ENCODE measurements around the gene PLCL1. TPM values are rescaled to one million over a fixed set of nuclear protein-coding genes. Genes with fewer than 3 reads are reported as not detected.

The PLCL1 gene
- total and polyA plus RNA-seq, 5 donors, result 19.5 to 70.1 (median 45.0) TPM

DNA sequence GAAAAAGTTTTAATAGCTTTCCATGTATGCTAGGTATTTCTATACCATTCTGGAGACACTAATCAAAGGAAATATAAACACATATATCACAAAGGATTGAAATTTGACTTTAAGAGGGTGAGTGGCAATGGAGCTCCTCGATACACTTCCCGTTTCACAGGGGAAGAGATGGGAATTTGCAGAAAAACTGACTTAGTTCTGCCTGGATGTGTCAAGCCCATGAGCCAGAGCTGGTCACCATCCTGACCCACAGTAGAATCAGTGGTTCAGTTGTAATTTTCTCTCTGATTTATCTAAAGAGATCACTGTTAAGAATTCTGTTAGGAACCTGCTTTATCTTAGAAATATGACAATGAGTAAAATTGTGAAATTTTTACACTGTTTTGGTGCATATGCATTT is 34.2 kb downstream of the PLCL1 start:
- Histone ChIP-seq H3K9me3 (ENCODE audit: control insufficient read depth, low read length) (no peaks in the 10 kb centered on the region), H3K4me3 (ENCODE audit: low read length) (peak overlapping the region; percentile 40), H3K4me1 (ENCODE audit: control insufficient read depth, insufficient read depth, low read length) (peaks cover 3% of the 10 kb centered on the region), H3K27me3 (ENCODE audit: control insufficient read depth, insufficient read depth) (no peaks in the 10 kb centered on the region), H3K27ac (ENCODE audit: low read length) (no peak overlapping the region)
- intact Hi-C loops (cut with DNase I), result no loop called here
- 50% methylated on average over 2 of the region's 2 CpGs for WGBS
- DNase-seq, result peak in 2 of 3 donors; percentile 7 to 18
- ATAC-seq, result peak in 1 of 2 donors; percentile 43

DNA sequence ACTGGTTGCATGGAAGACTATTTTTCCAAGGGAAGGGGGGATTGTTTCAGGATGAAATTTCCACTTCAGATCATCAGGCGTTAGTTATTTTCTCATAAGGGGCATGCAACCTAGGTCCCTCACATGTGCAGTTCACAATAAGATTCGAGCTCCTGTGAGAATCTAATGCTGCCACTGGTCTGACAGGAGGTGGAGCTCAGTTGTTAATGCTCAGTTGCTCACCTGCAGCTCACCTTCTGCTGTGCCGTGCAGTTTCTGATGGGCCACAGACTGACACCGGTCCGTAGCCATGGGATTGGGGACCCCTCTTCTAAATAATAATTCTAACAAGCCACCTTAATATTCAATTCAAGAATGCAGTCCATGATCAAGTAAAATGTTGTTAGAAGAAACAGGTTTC is 34.9 kb downstream of the PLCL1 start:
- peaks cover 3% of the 10 kb centered on the region for H3K4me1 ChIP-seq (ENCODE audit: control insufficient read depth, insufficient read depth, low read length)
- intact Hi-C loops (cut with DNase I), result no loop called here
- no peak overlapping the region for H3K4me3 ChIP-seq (ENCODE audit: low read length)
- H3K27me3 ChIP-seq (ENCODE audit: control insufficient read depth, insufficient read depth), result no peaks in the 10 kb centered on the region
- DNase-seq, result no peak
- WGBS, result 87% methylated on average over 5 of the region's 5 CpGs
- ATAC-seq, result no peak
- no peaks in the 10 kb centered on the region for H3K9me3 ChIP-seq (ENCODE audit: control insufficient read depth, low read length)
- H3K27ac ChIP-seq (ENCODE audit: low read length), result no peak overlapping the region

DNA sequence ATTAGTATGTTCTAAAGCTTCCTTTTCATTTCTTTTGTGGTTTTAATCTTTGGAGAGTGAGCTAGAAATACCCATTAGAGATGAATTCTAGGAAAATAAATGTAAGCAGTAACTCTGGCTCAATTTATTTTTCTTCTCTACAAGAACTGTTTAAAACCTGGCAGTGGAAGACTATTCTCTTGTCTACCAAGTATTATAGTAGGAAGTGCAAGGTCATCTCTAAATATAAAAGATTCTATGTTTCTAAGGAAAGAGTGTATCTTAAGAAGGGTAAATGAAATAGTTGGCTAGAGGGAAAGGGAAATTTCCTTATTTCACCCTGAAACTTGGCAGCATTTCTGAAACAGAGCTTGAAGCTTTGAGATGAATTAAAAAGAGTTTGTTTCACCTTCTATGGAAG is 35.5 kb downstream of the PLCL1 start:
- Histone ChIP-seq H3K9me3 (ENCODE audit: control insufficient read depth, low read length) (no peaks in the 10 kb centered on the region), H3K27me3 (ENCODE audit: control insufficient read depth, insufficient read depth) (no peaks in the 10 kb centered on the region), H3K27ac (ENCODE audit: low read length) (no peak overlapping the region), H3K4me1 (ENCODE audit: control insufficient read depth, insufficient read depth, low read length) (peaks cover 3% of the 10 kb centered on the region), H3K4me3 (ENCODE audit: low read length) (no peak overlapping the region)
- intact Hi-C loops (cut with DNase I), result no loop called here
- ATAC-seq (no peak), DNase-seq (no peak)

GRCh38 chr2:197846128-197846527 is 41.7 kb downstream of the PLCL1 start:
- DNase-seq (no peak), ATAC-seq (no peak)
- Histone ChIP-seq H3K27me3 (ENCODE audit: control insufficient read depth, insufficient read depth) (no peaks in the 10 kb centered on the region), H3K4me3 (ENCODE audit: low read length) (no peak overlapping the region), H3K4me1 (ENCODE audit: control insufficient read depth, insufficient read depth, low read length) (no peaks in the 10 kb centered on the region), H3K27ac (ENCODE audit: low read length) (no peak overlapping the region), H3K9me3 (ENCODE audit: control insufficient read depth, low read length) (no peaks in the 10 kb centered on the region)
- intact Hi-C loops (cut with DNase I), result no loop called here
- WGBS, result 84% methylated on average over 2 of the region's 2 CpGs

DNA sequence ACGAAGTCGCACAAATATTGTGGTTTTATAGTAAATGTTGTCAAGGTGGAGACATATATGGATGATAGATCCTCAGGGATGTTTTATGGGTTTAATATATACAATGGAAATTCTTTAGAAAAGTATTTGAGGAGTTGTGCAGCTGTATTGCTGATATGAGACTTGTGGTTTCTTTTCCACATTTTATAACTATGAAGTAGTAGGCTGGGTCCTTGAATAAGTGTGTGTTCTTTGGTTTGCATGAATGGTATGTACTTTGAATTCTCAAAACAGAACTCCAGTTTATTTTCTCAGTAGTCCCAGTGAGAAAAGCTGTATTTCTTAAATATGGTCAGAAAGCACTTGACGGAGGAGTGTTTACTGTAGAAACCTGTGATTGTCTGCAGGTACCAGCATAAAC is 42.4 kb downstream of the PLCL1 start:
- intact Hi-C loops (cut with DNase I), result no loop called here
- no peaks in the 10 kb centered on the region for H3K9me3 ChIP-seq (ENCODE audit: control insufficient read depth, low read length)
- DNase-seq, result no peak
- H3K27me3 ChIP-seq (ENCODE audit: control insufficient read depth, insufficient read depth), result no peaks in the 10 kb centered on the region
- no peak overlapping the region for H3K4me3 ChIP-seq (ENCODE audit: low read length)
- WGBS, result 81% methylated on average over 3 of the region's 3 CpGs
- no peaks in the 10 kb centered on the region for H3K4me1 ChIP-seq (ENCODE audit: control insufficient read depth, insufficient read depth, low read length)
- ATAC-seq, result no peak
- no peak overlapping the region for H3K27ac ChIP-seq (ENCODE audit: low read length)

- no peak overlapping the region for H3K4me3 ChIP-seq (ENCODE audit: low read length)
- intact Hi-C loops (cut with DNase I), result no loop called here
- 72% methylated on average over 7 of the region's 7 CpGs for WGBS
- DNase-seq (no peak), ATAC-seq (peak; percentile 81 to 83)
- no peaks in the 10 kb centered on the region for H3K27me3 ChIP-seq (ENCODE audit: control insufficient read depth, insufficient read depth)
- H3K4me1 ChIP-seq (ENCODE audit: control insufficient read depth, insufficient read depth, low read length), result peaks cover 3% of the 10 kb centered on the region
- H3K9me3 ChIP-seq (ENCODE audit: control insufficient read depth, low read length), result no peaks in the 10 kb centered on the region
- no peak overlapping the region for H3K27ac ChIP-seq (ENCODE audit: low read length)
These were observed 43.4 kb downstream of the PLCL1 start for GRCh38 chr2:197847651-197848401.

DNA sequence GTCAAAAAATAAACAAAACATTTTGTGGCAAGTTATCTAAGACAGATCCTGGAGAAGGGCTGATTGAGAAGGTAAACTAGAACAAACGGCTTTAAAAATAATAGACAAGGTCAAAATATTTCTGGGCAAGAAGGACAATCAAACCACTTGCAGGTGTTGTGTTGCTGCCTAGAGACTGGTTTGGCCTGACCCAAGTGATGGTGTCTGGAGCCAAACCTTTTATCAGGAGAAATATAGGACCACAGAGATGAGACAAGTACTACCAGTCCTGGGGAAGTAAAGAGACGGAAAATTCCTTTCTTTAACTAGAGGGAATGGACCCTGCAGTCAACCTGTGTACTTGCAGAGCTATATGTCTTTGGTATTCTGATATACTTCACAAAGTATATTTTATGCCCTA is 44.2 kb downstream of the PLCL1 start:
- no peaks in the 10 kb centered on the region for H3K27me3 ChIP-seq (ENCODE audit: control insufficient read depth, insufficient read depth)
- intact Hi-C loops (cut with DNase I), result no loop called here
- WGBS, result 62% methylated on average over 2 of the region's 2 CpGs
- H3K4me3 ChIP-seq (ENCODE audit: low read length), result no peak overlapping the region
- peak in 1 of 2 donors; percentile 58 for ATAC-seq
- H3K4me1 ChIP-seq (ENCODE audit: control insufficient read depth, insufficient read depth, low read length), result peaks cover 5% of the 10 kb centered on the region
- no peak for DNase-seq
- H3K27ac ChIP-seq (ENCODE audit: low read length), result no peak overlapping the region
- H3K9me3 ChIP-seq (ENCODE audit: control insufficient read depth, low read length), result no peaks in the 10 kb centered on the region

DNA sequence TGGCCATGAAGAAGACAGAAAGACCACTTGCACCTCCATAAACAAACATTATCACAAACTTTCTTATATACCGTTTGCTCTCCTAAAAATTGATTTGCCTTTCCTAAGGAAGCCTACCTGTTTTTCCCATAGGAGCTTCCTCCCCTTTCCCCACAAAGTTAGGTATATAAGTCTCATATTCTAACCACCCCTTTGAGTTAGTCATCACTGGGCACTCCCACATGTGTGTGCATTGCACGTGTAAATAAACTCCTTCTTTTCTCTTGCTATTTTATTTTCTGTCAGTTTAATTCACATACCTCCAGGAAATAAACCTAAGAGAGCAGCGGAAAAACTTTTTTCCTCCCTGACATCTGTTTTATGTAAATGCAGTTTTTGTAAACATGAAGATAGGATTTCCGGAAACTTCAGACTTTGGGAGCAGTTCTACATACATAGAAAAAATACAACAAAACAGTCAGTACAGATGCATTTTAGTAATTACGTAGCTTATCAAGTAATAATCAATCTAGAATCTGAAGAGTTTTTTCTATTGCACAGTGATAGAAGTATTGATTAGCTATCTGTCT is 46.6 kb downstream of the PLCL1 start:
- ATAC-seq (no peak), DNase-seq (no peak)
- H3K27ac ChIP-seq (ENCODE audit: low read length), result no peak overlapping the region
- WGBS, result 68% methylated on average over 5 of the region's 5 CpGs
- H3K4me3 ChIP-seq (ENCODE audit: low read length), result no peak overlapping the region
- H3K4me1 ChIP-seq (ENCODE audit: control insufficient read depth, insufficient read depth, low read length), result peaks cover 5% of the 10 kb centered on the region
- no peaks in the 10 kb centered on the region for H3K27me3 ChIP-seq (ENCODE audit: control insufficient read depth, insufficient read depth)
- intact Hi-C loops (cut with DNase I), result no loop called here
- no peaks in the 10 kb centered on the region for H3K9me3 ChIP-seq (ENCODE audit: control insufficient read depth, low read length)

GRCh38 chr2:197851451-197851850 is 47.1 kb downstream of the PLCL1 start:
- H3K4me3 ChIP-seq (ENCODE audit: low read length), result no peak overlapping the region
- ATAC-seq (no peak), DNase-seq (no peak)
- H3K9me3 ChIP-seq (ENCODE audit: control insufficient read depth, low read length), result no peaks in the 10 kb centered on the region
- H3K27me3 ChIP-seq (ENCODE audit: control insufficient read depth, insufficient read depth), result no peaks in the 10 kb centered on the region
- intact Hi-C loops (cut with DNase I), result no loop called here
- peaks cover 5% of the 10 kb centered on the region for H3K4me1 ChIP-seq (ENCODE audit: control insufficient read depth, insufficient read depth, low read length)
- no peak overlapping the region for H3K27ac ChIP-seq (ENCODE audit: low read length)
- WGBS, result 94% methylated on average over 1 of the region's 1 CpG

GRCh38 chr2:197852108-197852507 is 47.7 kb downstream of the PLCL1 start:
- Histone ChIP-seq H3K4me3 (ENCODE audit: low read length) (no peak overlapping the region), H3K9me3 (ENCODE audit: control insufficient read depth, low read length) (no peaks in the 10 kb centered on the region), H3K27me3 (ENCODE audit: control insufficient read depth, insufficient read depth) (no peaks in the 10 kb centered on the region), H3K4me1 (ENCODE audit: control insufficient read depth, insufficient read depth, low read length) (peaks cover 5% of the 10 kb centered on the region), H3K27ac (ENCODE audit: low read length) (no peak overlapping the region)
- intact Hi-C loops (cut with DNase I), result no loop called here
- ATAC-seq, result no peak
- peak in 2 of 3 donors; percentile 35 to 38 for DNase-seq
- WGBS, result 36% methylated on average over 2 of the region's 2 CpGs

DNA sequence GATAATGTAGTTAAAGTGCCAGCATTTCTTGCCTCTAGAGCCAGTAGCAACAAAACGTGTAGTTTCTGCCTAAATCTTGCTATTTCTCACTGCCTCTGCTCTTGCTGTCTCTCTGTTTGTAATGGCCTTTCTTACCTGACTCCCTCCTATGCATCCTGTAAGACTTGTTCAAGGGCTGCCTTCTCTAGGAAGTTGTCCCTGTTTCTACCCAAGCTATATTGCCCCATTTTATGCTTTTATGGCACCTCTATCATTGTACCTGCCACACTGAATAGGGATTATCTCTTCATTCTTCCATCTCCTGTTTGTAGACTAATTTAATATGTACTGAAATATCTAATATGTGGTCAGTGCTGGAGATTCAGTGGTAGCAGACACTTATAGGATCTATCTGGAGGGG is 49.2 kb downstream of the PLCL1 start:
- Histone ChIP-seq H3K4me3 (ENCODE audit: low read length) (no peak overlapping the region), H3K27me3 (ENCODE audit: control insufficient read depth, insufficient read depth) (no peaks in the 10 kb centered on the region), H3K4me1 (ENCODE audit: control insufficient read depth, insufficient read depth, low read length) (peaks cover 5% of the 10 kb centered on the region), H3K9me3 (ENCODE audit: control insufficient read depth, low read length) (no peaks in the 10 kb centered on the region), H3K27ac (ENCODE audit: low read length) (no peak overlapping the region)
- WGBS, result 24% methylated on average over 1 of the region's 1 CpG
- ATAC-seq (no peak), DNase-seq (no peak)
- intact Hi-C loops (cut with DNase I), result no loop called here

All from right cardiac atrium (tissue), 5 donors.